PFSK-1 (cell line): ENCODE measurements around the gene TMEM47.

Experiments
- FOXP2 ChIP-seq: optimal IDR thresholded peaks from 2 replicates; pipeline ENCODE3; 2011; ENCODE audit warnings: borderline replicate concordance, control low read depth, inconsistent platforms; ENCODE audit not compliant: insufficient read depth; ENCODE audit errors: extremely low read length, extremely low read depth
- POLR2AphosphoS5 ChIP-seq: IDR thresholded peaks from 2 replicates; pipeline ENCODE4 v1.6.1; 2012; ENCODE audit warnings: low read depth, mild to moderate bottlenecking, control low read depth, low read length, moderate library complexity
- SIN3A ChIP-seq: IDR thresholded peaks from 2 replicates; pipeline ENCODE4 v1.6.1; 2012; ENCODE audit warnings: mild to moderate bottlenecking, low read length, moderate library complexity, borderline replicate concordance; ENCODE audit not compliant: insufficient read depth
- TAF1 ChIP-seq: IDR thresholded peaks from 2 replicates; pipeline ENCODE4 v1.6.1; 2012; ENCODE audit warnings: low read length, control low read depth, borderline replicate concordance; ENCODE audit not compliant: insufficient read depth
- TF ChIP-seq, protein P1 (sequence below), 2 experiments: IDR thresholded peaks; 2 replicates each; pipeline versions ENCODE4 v1.6.1 to v1.8.0; 2011 to 2012; ENCODE audit warnings: low read depth in 2 of 2, low read length in 2 of 2, control low read depth in 1 of 2, inconsistent platforms in 1 of 2, mild to moderate bottlenecking in 1 of 2, moderate library complexity in 1 of 2; ENCODE audit not compliant: insufficient read depth in 1 of 2

The TMEM47 gene

DNA sequence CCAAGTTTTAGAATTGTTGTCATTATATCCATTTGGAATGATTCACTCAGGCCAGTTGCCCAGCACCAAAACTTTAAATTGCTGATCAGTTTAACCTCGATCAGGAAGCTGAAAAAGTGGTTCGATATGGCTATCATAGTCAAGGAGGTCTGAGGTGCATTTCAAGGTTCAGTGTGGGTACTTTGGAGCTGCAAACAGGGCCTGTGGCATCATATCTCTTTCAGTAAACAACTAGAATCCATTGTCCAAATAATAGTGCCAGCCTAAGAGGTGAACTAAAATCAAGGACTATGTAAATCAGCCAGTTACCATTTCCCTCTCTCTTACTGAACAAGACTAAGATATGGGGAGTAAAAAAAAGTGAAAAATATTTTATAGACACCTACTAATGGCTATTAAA, 14.2 kb downstream of the TMEM47 start:
- TF ChIP-seq SIN3A (no peak), POLR2AphosphoS5 (no peak), TAF1 (no peak), FOXP2 (no peak)
- TF ChIP-seq, protein P1, sequence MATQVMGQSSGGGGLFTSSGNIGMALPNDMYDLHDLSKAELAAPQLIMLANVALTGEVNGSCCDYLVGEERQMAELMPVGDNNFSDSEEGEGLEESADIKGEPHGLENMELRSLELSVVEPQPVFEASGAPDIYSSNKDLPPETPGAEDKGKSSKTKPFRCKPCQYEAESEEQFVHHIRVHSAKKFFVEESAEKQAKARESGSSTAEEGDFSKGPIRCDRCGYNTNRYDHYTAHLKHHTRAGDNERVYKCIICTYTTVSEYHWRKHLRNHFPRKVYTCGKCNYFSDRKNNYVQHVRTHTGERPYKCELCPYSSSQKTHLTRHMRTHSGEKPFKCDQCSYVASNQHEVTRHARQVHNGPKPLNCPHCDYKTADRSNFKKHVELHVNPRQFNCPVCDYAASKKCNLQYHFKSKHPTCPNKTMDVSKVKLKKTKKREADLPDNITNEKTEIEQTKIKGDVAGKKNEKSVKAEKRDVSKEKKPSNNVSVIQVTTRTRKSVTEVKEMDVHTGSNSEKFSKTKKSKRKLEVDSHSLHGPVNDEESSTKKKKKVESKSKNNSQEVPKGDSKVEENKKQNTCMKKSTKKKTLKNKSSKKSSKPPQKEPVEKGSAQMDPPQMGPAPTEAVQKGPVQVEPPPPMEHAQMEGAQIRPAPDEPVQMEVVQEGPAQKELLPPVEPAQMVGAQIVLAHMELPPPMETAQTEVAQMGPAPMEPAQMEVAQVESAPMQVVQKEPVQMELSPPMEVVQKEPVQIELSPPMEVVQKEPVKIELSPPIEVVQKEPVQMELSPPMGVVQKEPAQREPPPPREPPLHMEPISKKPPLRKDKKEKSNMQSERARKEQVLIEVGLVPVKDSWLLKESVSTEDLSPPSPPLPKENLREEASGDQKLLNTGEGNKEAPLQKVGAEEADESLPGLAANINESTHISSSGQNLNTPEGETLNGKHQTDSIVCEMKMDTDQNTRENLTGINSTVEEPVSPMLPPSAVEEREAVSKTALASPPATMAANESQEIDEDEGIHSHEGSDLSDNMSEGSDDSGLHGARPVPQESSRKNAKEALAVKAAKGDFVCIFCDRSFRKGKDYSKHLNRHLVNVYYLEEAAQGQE (IDR thresholded peaks at IDR 0.05; ENCODE audit: insufficient read depth in 1 of 2, low read depth in 2 of 2, low read length in 2 of 2), result no peak

DNA sequence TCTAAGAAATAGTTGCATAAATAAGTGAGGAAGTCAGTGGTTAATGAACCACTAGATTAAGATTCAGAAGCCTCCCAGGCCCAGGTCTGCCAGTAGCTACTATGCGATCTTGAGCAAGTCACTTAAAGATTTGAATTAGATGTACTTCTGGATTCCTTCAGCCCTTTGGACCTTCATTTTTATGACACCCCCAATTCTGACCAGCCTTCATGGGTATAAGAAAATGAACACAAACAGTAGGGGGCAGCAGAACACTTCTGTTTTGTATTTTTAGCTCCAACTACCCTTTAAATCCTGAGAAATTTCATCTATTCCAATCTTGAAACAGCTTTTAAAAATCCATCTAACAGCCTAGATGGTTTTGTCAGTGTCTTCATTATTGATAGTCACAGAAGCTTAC, 19.0 kb downstream of the TMEM47 start:
- TF ChIP-seq SIN3A, result no peak
- TF ChIP-seq TAF1, result no peak

DNA sequence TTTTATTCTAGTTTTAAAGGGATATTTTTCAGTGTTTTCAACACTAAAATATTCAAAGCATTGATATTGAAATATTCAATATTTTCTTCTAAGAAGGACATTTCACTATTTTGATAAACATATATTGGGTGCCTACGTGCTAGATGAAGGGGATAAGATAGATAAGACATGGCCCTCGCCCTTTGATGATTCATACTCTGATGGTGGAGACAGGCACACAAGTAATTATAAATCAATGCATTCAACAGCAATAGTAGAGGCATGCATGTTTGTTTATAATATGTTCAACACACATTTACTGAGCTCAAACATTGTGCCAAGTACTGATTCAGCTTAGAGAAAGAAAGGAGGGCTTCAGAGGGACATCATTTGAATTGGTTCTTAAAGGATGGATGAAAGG, 22.7 kb downstream of the TMEM47 start:
- TF ChIP-seq, protein P1 (IDR thresholded peaks at IDR 0.05; ENCODE audit: insufficient read depth in 1 of 2, low read depth in 2 of 2, low read length in 2 of 2), result no peak
- TF ChIP-seq POLR2AphosphoS5, result no peak
- TF ChIP-seq SIN3A, result no peak
- TF ChIP-seq FOXP2, result no peak
- no peak for TF ChIP-seq TAF1

DNA sequence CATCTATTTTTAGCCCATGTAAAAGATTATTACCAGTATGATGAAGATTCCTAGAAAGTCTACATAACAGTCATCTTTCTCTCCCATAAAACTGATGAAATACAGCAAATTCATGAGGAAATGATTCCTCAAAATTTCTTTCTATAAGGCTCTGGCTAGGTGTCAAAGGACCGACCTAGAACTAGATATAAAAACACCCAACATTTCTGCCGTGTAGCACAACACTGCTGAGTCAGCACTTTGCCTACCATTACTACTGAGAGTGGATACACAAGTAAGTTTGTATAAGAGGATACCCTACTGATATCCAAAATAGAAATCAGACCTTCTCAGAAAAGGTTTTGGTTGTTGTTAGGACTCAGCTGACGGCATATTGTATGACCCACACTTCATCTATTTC, 24.7 kb downstream of the TMEM47 start:
- TF ChIP-seq FOXP2 (no peak), SIN3A (no peak)

DNA sequence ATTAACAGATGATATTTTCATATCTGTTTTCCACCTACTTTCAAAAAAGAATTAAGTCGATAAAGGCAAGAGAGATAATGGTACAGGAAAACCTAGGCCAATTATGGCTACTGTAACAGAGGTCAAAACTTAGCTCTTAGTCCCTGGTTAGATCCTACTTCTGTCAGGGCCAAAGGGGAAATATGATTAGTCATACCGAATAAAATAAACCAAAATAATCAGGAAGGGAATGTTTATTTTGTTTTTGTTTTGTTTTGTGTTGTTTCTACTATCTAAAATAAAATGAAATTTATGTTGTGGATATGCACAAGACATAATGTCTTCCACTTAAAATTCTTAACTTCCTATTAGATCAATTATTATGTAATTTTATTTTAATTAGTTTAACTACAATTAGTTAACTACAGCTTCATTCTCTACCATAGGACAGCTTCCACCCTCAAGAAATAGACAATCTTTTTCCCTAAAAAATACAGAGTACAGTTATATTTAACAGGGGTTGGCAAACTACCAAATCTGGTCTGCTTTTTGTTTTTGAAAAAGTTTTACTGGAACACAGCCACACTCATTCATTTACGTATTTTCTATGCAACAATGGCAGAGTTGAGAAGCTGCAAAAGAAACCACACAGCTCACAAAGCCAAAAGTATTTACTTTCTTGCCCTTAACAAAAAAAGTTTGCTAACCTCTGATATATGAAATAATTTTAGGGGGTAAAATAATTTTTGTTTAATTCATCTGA, 25.4 kb downstream of the TMEM47 start:
- TF ChIP-seq, protein P1 (IDR thresholded peaks at IDR 0.05; ENCODE audit: insufficient read depth in 1 of 2, low read depth in 2 of 2, low read length in 2 of 2), result no peak

DNA sequence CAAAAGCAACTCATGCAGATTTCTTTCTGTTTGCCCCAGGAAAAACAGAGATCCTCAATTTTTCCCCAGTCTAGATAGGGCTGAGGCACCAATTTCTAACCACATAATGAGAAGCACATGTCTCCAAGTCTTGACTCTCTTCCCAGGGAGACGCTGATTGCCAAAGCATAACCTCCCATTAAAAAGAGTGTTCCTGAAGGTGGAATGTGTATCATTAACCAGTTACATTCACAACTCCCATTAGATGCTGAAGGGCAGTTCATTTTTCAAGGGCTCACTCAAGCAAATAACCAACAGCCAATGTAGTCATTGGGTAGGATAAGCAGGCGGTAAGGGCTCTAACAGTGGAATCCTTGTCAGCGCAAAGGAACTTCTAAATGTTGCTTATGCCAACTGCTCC, 27.5 kb downstream of the TMEM47 start:
- TF ChIP-seq POLR2AphosphoS5, result no peak
- TF ChIP-seq, protein P1 (IDR thresholded peaks at IDR 0.05; ENCODE audit: insufficient read depth in 1 of 2, low read depth in 2 of 2, low read length in 2 of 2), result no peak
- TF ChIP-seq TAF1, result no peak
- no peak for TF ChIP-seq FOXP2
- no peak for TF ChIP-seq SIN3A
